ENCODE results near the gene SLC5A2. TPM values are rescaled to one million over a fixed set of nuclear protein-coding genes. Genes with fewer than 3 reads are reported as not detected.
A peak's percentile ranks its signal among the peaks of the same experiment; 100 is the strongest.

Gene SLC5A2
- total RNA-seq, 2 experiments from 2014 or later = 0.13 TPM; not detected in 1

- Mint-ChIP-seq H3K27me3 (ENCODE audit: low read depth) (no peaks in the 10 kb centered on the region), H3K27ac (no peak overlapping the region), H3K9me3 (ENCODE audit: insufficient read depth) (no peaks in the 10 kb centered on the region), H3K4me3 (no peak overlapping the region), H3K4me1 (ENCODE audit: low read depth) (peaks cover 42% of the 10 kb centered on the region), H3K36me3 (ENCODE audit: low read depth) (peaks cover 16% of the 10 kb centered on the region)
- ATAC-seq (no peak), DNase-seq (no peak)
- POLR2A ChIA-PET = interaction anchor here (0.6 kb wide), 1 partner anchor 82 kb away, joined by 4 read pairs; no protein-coding TSS in a partner anchor
- CTCF ChIA-PET = interaction anchor here (1.0 to 2.8 kb wide), 6 partner anchors 9 to 310 kb away, joined by 3 to 12 read pairs (median 6); partner anchors contain the start of gene ZNF843
Measured at GRCh38 chr16:31451681-31452351, 31.1 kb upstream of the SLC5A2 start.

GRCh38 chr16:31452631-31453106 is 30.3 kb upstream of the SLC5A2 start:
- Mint-ChIP-seq H3K27ac (no peak overlapping the region), H3K27me3 (ENCODE audit: low read depth) (no peaks in the 10 kb centered on the region), H3K4me1 (ENCODE audit: low read depth) (peaks cover 49% of the 10 kb centered on the region), H3K9me3 (ENCODE audit: insufficient read depth) (no peaks in the 10 kb centered on the region), H3K36me3 (ENCODE audit: low read depth) (peaks cover 22% of the 10 kb centered on the region), H3K4me3 (no peak overlapping the region)
- no peak for DNase-seq
- ChIA-PET POLR2A (no interaction called here), CTCF (interaction anchor here (1.4 to 2.8 kb wide), 4 partner anchors 8 to 417 kb away, joined by 3 to 12 read pairs (median 9); partner anchors contain the start of gene ZNF843)
- no peak for ATAC-seq

GRCh38 chr16:31453255-31454204 is 29.4 kb upstream of the SLC5A2 start:
- Mint-ChIP-seq H3K4me3 (no peak overlapping the region), H3K9me3 (ENCODE audit: insufficient read depth) (no peaks in the 10 kb centered on the region), H3K4me1 (ENCODE audit: low read depth) (peaks cover 56% of the 10 kb centered on the region), H3K36me3 (ENCODE audit: low read depth) (peaks cover 28% of the 10 kb centered on the region), H3K27ac (no peak overlapping the region), H3K27me3 (ENCODE audit: low read depth) (no peaks in the 10 kb centered on the region)
- ChIA-PET CTCF (interaction anchor here (1.4 to 2.8 kb wide), 3 partner anchors 71 to 416 kb away, joined by 3 to 12 read pairs (median 3); no protein-coding TSS in a partner anchor), POLR2A (interaction anchor here (0.6 kb wide), 1 partner anchor 9 kb away, joined by 4 read pairs; no protein-coding TSS in a partner anchor)
- DNase-seq (no peak), ATAC-seq (no peak)

- no peak for ATAC-seq
- H3K36me3 Mint-ChIP-seq (ENCODE audit: low read depth) = peaks cover 31% of the 10 kb centered on the region
- peak overlapping the region; percentile 36 for H3K4me3 Mint-ChIP-seq
- peaks cover 61% of the 10 kb centered on the region for H3K4me1 Mint-ChIP-seq (ENCODE audit: low read depth)
- H3K9me3 Mint-ChIP-seq (ENCODE audit: insufficient read depth) = no peaks in the 10 kb centered on the region
- ChIA-PET CTCF (interaction anchor here (0.6 to 7.1 kb wide), 14 partner anchors 11 to 470 kb away, joined by 3 to 76 read pairs (median 5); partner anchors contain the start of gene ZNF843), POLR2A (interaction anchor here (0.7 to 1.3 kb wide), 3 partner anchors 257 to 422 kb away, joined by 3 to 4 read pairs (median 3); partner anchors contain the start of gene ZNF267)
- peak; percentile 55 for DNase-seq
- peak overlapping the region; percentile 66 for H3K27ac Mint-ChIP-seq
- H3K27me3 Mint-ChIP-seq (ENCODE audit: low read depth) = no peaks in the 10 kb centered on the region
Measured at GRCh38 chr16:31455601-31456314, 27.2 kb upstream of the SLC5A2 start.

GRCh38 chr16:31456988-31457360 is 25.9 kb upstream of the SLC5A2 start:
- H3K27me3 Mint-ChIP-seq (ENCODE audit: low read depth) = no peaks in the 10 kb centered on the region
- no peak for ATAC-seq
- no peaks in the 10 kb centered on the region for H3K9me3 Mint-ChIP-seq (ENCODE audit: insufficient read depth)
- ChIA-PET POLR2A (interaction anchor here (1.2 to 2.9 kb wide), 3 partner anchors 18 to 272 kb away, joined by 3 to 13 read pairs (median 4); partner anchors contain the start of gene RUSF1), CTCF (interaction anchor here (0.7 to 7.1 kb wide), 8 partner anchors 14 to 471 kb away, joined by 3 to 76 read pairs (median 6); partner anchors contain the start of genes ZNF267 and ZNF843)
- peak overlapping the region; percentile 91 for H3K4me3 Mint-ChIP-seq
- H3K36me3 Mint-ChIP-seq (ENCODE audit: low read depth) = peaks cover 34% of the 10 kb centered on the region
- no peak for DNase-seq
- H3K27ac Mint-ChIP-seq = peak overlapping the region; percentile 20
- H3K4me1 Mint-ChIP-seq (ENCODE audit: low read depth) = peaks cover 57% of the 10 kb centered on the region

GRCh38 chr16:31458073-31458843 is 24.7 kb upstream of the SLC5A2 start:
- Mint-ChIP-seq H3K36me3 (ENCODE audit: low read depth) (peaks cover 39% of the 10 kb centered on the region), H3K4me1 (ENCODE audit: low read depth) (peaks cover 52% of the 10 kb centered on the region), H3K27ac (peak overlapping the region; percentile 99), H3K27me3 (ENCODE audit: low read depth) (no peaks in the 10 kb centered on the region), H3K9me3 (ENCODE audit: insufficient read depth) (no peaks in the 10 kb centered on the region), H3K4me3 (peak overlapping the region; percentile 91)
- peak; percentile 87 for DNase-seq
- ATAC-seq = peak; percentile 30
- POLR2A ChIA-PET = interaction anchor here (0.7 to 4.5 kb wide), 22 partner anchors 14 to 417 kb away, joined by 3 to 30 read pairs (median 4); partner anchors contain the start of genes FUS, KAT8, PYCARD and RUSF1
- CTCF ChIA-PET = interaction anchor here (0.8 to 7.1 kb wide), 20 partner anchors 16 to 416 kb away, joined by 3 to 76 read pairs (median 4); partner anchors contain the start of genes FUS, ITGAX, ZNF267 and ZNF843

- ATAC-seq (peak; percentile 74), DNase-seq (peak; percentile 98)
- POLR2A ChIA-PET = interaction anchor here (0.5 to 4.5 kb wide), 27 partner anchors 9 to 583 kb away, joined by 3 to 30 read pairs (median 4); partner anchors contain the start of genes FUS, KAT8, RUSF1 and ZNF267
- CTCF ChIA-PET = interaction anchor here (1.0 to 7.1 kb wide), 22 partner anchors 16 to 462 kb away, joined by 3 to 76 read pairs (median 4); partner anchors contain the start of genes FUS, ITGAX, KAT8 and ZNF267
- Mint-ChIP-seq H3K4me3 (peak within 1 kb of the TSS; percentile 91), H3K9me3 (ENCODE audit: insufficient read depth) (no peaks in the 10 kb centered on the region), H3K36me3 (ENCODE audit: low read depth) (peaks cover 46% of the 10 kb centered on the region), H3K27ac (peak within 1 kb of the TSS; percentile 99), H3K4me1 (ENCODE audit: low read depth) (peaks cover 48% of the 10 kb centered on the region), H3K27me3 (ENCODE audit: low read depth) (no peaks in the 10 kb centered on the region)
Measured at GRCh38 chr16:31458844-31459686, 23.9 kb upstream of the SLC5A2 start, which contains the start of gene ARMC5. ARMC5 (plus strand) TSS chr16:31459501; CDS start chr16:31459525, 24 bp downstream.

GRCh38 chr16:31459687-31460581 is 23.0 kb upstream of the SLC5A2 start:
- no peaks in the 10 kb centered on the region for H3K27me3 Mint-ChIP-seq (ENCODE audit: low read depth)
- H3K36me3 Mint-ChIP-seq (ENCODE audit: low read depth) = peaks cover 47% of the 10 kb centered on the region
- H3K4me3 Mint-ChIP-seq = peak overlapping the region; percentile 91
- ATAC-seq (peak; percentile 80), DNase-seq (peak; percentile 100)
- no peaks in the 10 kb centered on the region for H3K9me3 Mint-ChIP-seq (ENCODE audit: insufficient read depth)
- H3K27ac Mint-ChIP-seq = peak overlapping the region; percentile 99
- POLR2A ChIA-PET = interaction anchor here (0.7 to 4.5 kb wide), 24 partner anchors 8 to 584 kb away, joined by 3 to 30 read pairs (median 4); partner anchors contain the start of genes FUS, KAT8, RUSF1 and ZNF267
- CTCF ChIA-PET = interaction anchor here (0.7 to 7.1 kb wide), 45 partner anchors 8 to 463 kb away, joined by 3 to 76 read pairs (median 4); partner anchors contain the start of genes FUS, KAT8, RUSF1 and TGFB1I1
- H3K4me1 Mint-ChIP-seq (ENCODE audit: low read depth) = peaks cover 47% of the 10 kb centered on the region

Measured in activated CD8-positive, alpha-beta T cell treated with anti-CD3 and anti-CD28 coated beads, Interleukin-2, amount 10 ng/mL, durations not matched to agents 7 days and 5 days (primary cell).